Measurements from ENCODE around the gene RPP25L. TPM values are rescaled to one million over a fixed set of nuclear protein-coding genes. Genes with fewer than 3 reads are reported as not detected.

The RPP25L gene
- total RNA-seq, 1 experiment from 2014 or later: 51.1 TPM

DNA sequence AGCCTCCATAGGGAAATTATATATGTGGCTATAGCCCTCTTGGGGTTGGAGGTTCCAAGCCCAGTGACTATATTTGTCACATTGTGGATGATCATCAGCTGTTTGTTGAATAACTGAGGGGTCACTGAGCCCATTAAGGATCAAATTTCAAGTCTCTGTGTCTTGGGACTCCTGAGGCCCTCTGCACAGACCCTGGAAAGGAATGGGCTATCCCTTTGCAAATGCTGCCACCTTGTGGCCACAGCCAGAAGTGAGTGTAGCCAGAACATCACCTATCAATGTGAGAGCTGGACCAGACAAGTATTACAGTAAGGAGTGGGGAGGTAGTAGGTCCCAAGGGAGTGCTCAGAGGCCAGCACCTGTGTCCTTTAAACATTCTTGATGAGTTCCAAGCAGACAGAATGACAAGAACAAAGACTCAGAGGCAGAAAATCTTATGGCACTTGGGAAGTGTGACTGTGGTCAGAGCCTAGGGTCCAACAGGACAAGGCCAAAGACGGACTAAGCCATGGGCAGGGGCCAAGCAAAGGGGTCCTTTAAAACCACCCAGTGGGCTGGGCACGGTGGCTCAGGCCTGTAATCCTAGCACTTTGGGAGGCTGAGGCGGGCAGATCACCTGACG, 8.2 kb downstream of the RPP25L start:
- POLR2A ChIA-PET: interaction anchor here (1.0 kb wide), 1 partner anchor 273 kb away, joined by 3 read pairs; no protein-coding TSS in a partner anchor
- intact Hi-C loops (cut with micrococcal nuclease): loop anchor here (2.0 to 10.0 kb wide), 3 partner anchors 55 to 349 kb away; no protein-coding TSS in a partner anchor
- no peaks in the 10 kb centered on the region for H3K36me3 ChIP-seq (ENCODE audit: control insufficient read depth in 1 of 2, insufficient read depth in 2 of 2, low read length in 2 of 2)
- H3K4me1 ChIP-seq (ENCODE audit: control insufficient read depth in 1 of 2, insufficient read depth in 2 of 2, low read length in 2 of 2): peaks cover 0 to 10% of the 10 kb centered on the region in 2 experiments; a peak in 1 of 4 replicates
- H3K27ac ChIP-seq (ENCODE audit: low read depth, low read length): no peak overlapping the region
- no peak overlapping the region for H3K4me3 ChIP-seq (replicated peaks in 1 of 2; ENCODE audit: low read depth in 1 of 2, low read length in 2 of 2)
- no TSS peak for BruUV-seq (replicated peaks)
- no peaks in the 10 kb centered on the region for H3K9me3 ChIP-seq (ENCODE audit: control insufficient read depth in 1 of 2, insufficient read depth in 1 of 2, low read depth in 1 of 2, low read length in 2 of 2)
- no peaks in the 10 kb centered on the region for H4K20me1 ChIP-seq (ENCODE audit: insufficient read depth)
- no peaks in the 10 kb centered on the region for H3K79me2 ChIP-seq (ENCODE audit: insufficient read depth, low read length)
- H2AFZ ChIP-seq (ENCODE audit: low read depth, low read length, poor library complexity, severe bottlenecking): no peak overlapping the region
- RAD21 ChIA-PET (ENCODE audit: low non-redundant PET in 1 of 2, low total read pairs in 2 of 2, uncharacterized antibody in 2 of 2, unreplicated experiment in 2 of 2): interaction anchor here (0.6 to 1.2 kb wide), 5 partner anchors 31 to 200 kb away, joined by 3 to 4 read pairs (median 4); no protein-coding TSS in a partner anchor
- no peaks in the 10 kb centered on the region for H3K27me3 ChIP-seq (ENCODE audit: insufficient read depth, low read length)
- TF ChIP-seq RAD21 (IDR thresholded peaks at IDR 0.05; ENCODE audit: low read depth): peak; percentile 94
- peak; percentile 84 to 99 (median 91); a peak in 5 of 6 replicates for TF ChIP-seq CTCF (IDR thresholded peaks at IDR 0.05 in 2 of 3, conservative IDR thresholded peaks at IDR 0.05 in 1 of 3; ENCODE audit: borderline replicate concordance in 1 of 3, insufficient read depth in 1 of 3, low read depth in 2 of 3, low read length in 2 of 3)
- no peak for TF ChIP-seq ZNF274 (IDR thresholded peaks at IDR 0.05; ENCODE audit: low read depth, low read length)
- TF ChIP-seq EGR1 (IDR thresholded peaks at IDR 0.05; ENCODE audit: low read depth): no peak
- H3K9ac ChIP-seq (ENCODE audit: low read length): no peak overlapping the region
- H3K9me2 ChIP-seq (ENCODE audit: insufficient read depth): no peaks in the 10 kb centered on the region
- H3K4me2 ChIP-seq (ENCODE audit: low read length): no peak overlapping the region
- CTCF ChIA-PET: interaction anchor here (0.6 to 1.5 kb wide), 20 partner anchors 8 to 980 kb away, joined by 3 to 18 read pairs (median 4); partner anchors contain the start of genes DNAI1, FAM219A, MYORG and RPP25L
- ATAC-seq: peak; percentile 98
- peak; percentile 42 for DNase-seq (ENCODE audit: low read depth, low spot score)

All from HCT116 (cell line).